Fibroblast of the aortic adventitia (primary cell): ENCODE results near the gene C12orf42. TPM values are rescaled to one million over a fixed set of nuclear protein-coding genes. Genes with fewer than 3 reads are reported as not detected.

Source experiments
- total RNA-seq: library from RNA; depleted of rRNA; stranded (reverse); fragments of >200 nt; gene quantifications from 2 replicates; pipeline ENCODE4 v1.2.3, GENCODE V29; 2012; ENCODE audit warnings: low replicate concordance

Gene C12orf42
- total RNA-seq, 1 donor, result not detected

Other genes starting within 250 kb of the C12orf42 start
- gene STAB2, start 91.3 kb upstream of the C12orf42 start, total RNA-seq, result 0.08 TPM in 1 of 2 replicates, not detected in the other